Loucy (cell line): Measurements from ENCODE around the gene SALL2.
A peak's percentile ranks its signal among the peaks of the same experiment; 100 is the strongest.

ENCODE experiments used
- H2AFZ ChIP-seq: fragments of 200-600 bp; sonication (generic); 2 replicates; pipeline ENCODE4 v1.6.0; 2016; ENCODE audit warnings: antibody characterized with exemption, mild to moderate bottlenecking, low read length, moderate library complexity
- H3F3A ChIP-seq: fragments of 200-600 bp; 2 replicates; pipeline ENCODE4 v1.6.0; 2016; ENCODE audit warnings: antibody characterized with exemption, low read depth, mild to moderate bottlenecking
- H3K27me3 ChIP-seq: fragments of 200-600 bp; sonication (generic); 2 replicates; pipeline ENCODE4 v1.6.1; 2014; ENCODE audit warnings: low read length, mild to moderate bottlenecking; ENCODE audit not compliant: insufficient read depth, poor library complexity, severe bottlenecking
- H3K36me3 ChIP-seq: fragments of 200-600 bp; sonication (generic); 2 replicates; pipeline ENCODE4 v1.6.1; 2016; ENCODE audit warnings: low read length; ENCODE audit not compliant: insufficient read depth
- H3K4me1 ChIP-seq: fragments of 200-600 bp; sonication (generic); 2 replicates; pipeline ENCODE4 v1.5.1; 2014; ENCODE audit warnings: low read length, mild to moderate bottlenecking; ENCODE audit not compliant: insufficient read depth, poor library complexity, severe bottlenecking
- H3K4me2 ChIP-seq: fragments of 200-600 bp; sonication (generic); 2 replicates; pipeline ENCODE4 v1.6.0; 2014; ENCODE audit warnings: antibody characterized with exemption, low read length, low read depth, mild to moderate bottlenecking; ENCODE audit not compliant: poor library complexity, severe bottlenecking
- H3K4me3 ChIP-seq: fragments of 200-600 bp; sonication (generic); 2 replicates; pipeline ENCODE4 v1.5.1; 2014; ENCODE audit warnings: low read length, mild to moderate bottlenecking, mixed read lengths; ENCODE audit not compliant: poor library complexity, severe bottlenecking
- H3K79me2 ChIP-seq: fragments of 200-600 bp; sonication (generic); 2 replicates; pipeline ENCODE4 v1.6.1; 2014; ENCODE audit warnings: low read length; ENCODE audit not compliant: insufficient read depth
- H3K9ac ChIP-seq: fragments of 200-600 bp; sonication (generic); 2 replicates; pipeline ENCODE4 v1.6.0; 2014; ENCODE audit warnings: mild to moderate bottlenecking, low read depth, low read length, moderate library complexity; ENCODE audit not compliant: poor library complexity, severe bottlenecking
- H3K9me2 ChIP-seq: fragments of 200-600 bp; sonication (generic); replicated peaks from 2 replicates; pipeline ENCODE4 v1.6.1; 2016; ENCODE audit warnings: low read depth, low read length, mixed read lengths
- H3K9me3 ChIP-seq: fragments of 200-600 bp; sonication (generic); 2 replicates; pipeline ENCODE4 v1.6.1; 2014; ENCODE audit warnings: mild to moderate bottlenecking, antibody characterized with exemption, low read length, low read depth; ENCODE audit not compliant: insufficient read depth
- H4K20me1 ChIP-seq: fragments of 200-600 bp; sonication (generic); 2 replicates; pipeline ENCODE4 v1.6.0; 2014; ENCODE audit warnings: antibody characterized with exemption, low read length, mild to moderate bottlenecking; ENCODE audit not compliant: insufficient read depth, poor library complexity, severe bottlenecking
- CTCF ChIP-seq: fragments of 200-600 bp; sonication (generic); conservative IDR thresholded peaks from 2 replicates; pipeline ENCODE4 v1.5.1; 2014; ENCODE audit warnings: mild to moderate bottlenecking, antibody characterized with exemption, low read length
- EZH2phosphoT487 ChIP-seq: fragments of 200-600 bp; IDR thresholded peaks from 2 replicates; pipeline ENCODE4 v1.6.1; 2018; ENCODE audit warnings: antibody characterized with exemption, mild to moderate bottlenecking, moderate library complexity, borderline replicate concordance

SALL2 gene

DNA sequence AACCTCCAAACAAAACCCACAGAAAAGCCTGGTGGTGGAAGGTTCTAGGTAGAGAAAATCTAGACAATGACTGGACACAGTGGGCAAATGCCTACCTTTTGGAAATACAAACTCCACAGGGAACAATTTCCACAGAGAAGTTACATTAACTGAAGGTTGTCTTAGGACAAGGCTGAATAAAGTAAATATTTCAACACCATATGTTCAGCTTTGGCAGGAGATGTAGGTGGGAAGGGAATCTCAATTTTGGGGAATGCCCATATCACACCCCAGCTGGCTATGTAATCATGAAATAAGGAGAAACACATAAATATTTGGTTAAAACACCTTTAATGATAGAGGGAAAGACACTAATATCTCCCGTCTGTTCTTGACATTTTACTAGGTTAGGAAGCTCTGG lies 5.4 kb downstream of the SALL2 start:
- H4K20me1 ChIP-seq, result no peaks in the 10 kb centered on the region
- no peaks in the 10 kb centered on the region for H3K9me2 ChIP-seq
- H3K4me3 ChIP-seq, result no peak overlapping the region
- H3K9me3 ChIP-seq, result no peaks in the 10 kb centered on the region
- H2AFZ ChIP-seq, result no peak overlapping the region
- no peak overlapping the region for H3K4me2 ChIP-seq
- H3K36me3 ChIP-seq, result no peaks in the 10 kb centered on the region
- H3K4me1 ChIP-seq, result no peaks in the 10 kb centered on the region
- peaks cover 23% of the 10 kb centered on the region for H3K27me3 ChIP-seq
- no peak overlapping the region for H3K9ac ChIP-seq
- TF ChIP-seq CTCF (no peak), EZH2phosphoT487 (no peak)
- H3F3A ChIP-seq, result no peaks in the 10 kb centered on the region
- no peaks in the 10 kb centered on the region for H3K79me2 ChIP-seq

GRCh38 chr14:21518725-21519124 lies 7.4 kb downstream of the SALL2 start:
- Histone ChIP-seq H3K9me3 (no peaks in the 10 kb centered on the region), H2AFZ (no peak overlapping the region), H3K4me1 (no peaks in the 10 kb centered on the region), H3F3A (no peaks in the 10 kb centered on the region; the same call in 1 of the 2 replicates), H3K36me3 (no peaks in the 10 kb centered on the region), H3K4me2 (no peak overlapping the region), H3K79me2 (no peaks in the 10 kb centered on the region), H4K20me1 (no peaks in the 10 kb centered on the region), H3K27me3 (peaks cover 41% of the 10 kb centered on the region), H3K4me3 (no peak overlapping the region), H3K9ac (no peak overlapping the region), H3K9me2 (no peaks in the 10 kb centered on the region)
- no peak for TF ChIP-seq CTCF
- no peak for TF ChIP-seq EZH2phosphoT487

DNA sequence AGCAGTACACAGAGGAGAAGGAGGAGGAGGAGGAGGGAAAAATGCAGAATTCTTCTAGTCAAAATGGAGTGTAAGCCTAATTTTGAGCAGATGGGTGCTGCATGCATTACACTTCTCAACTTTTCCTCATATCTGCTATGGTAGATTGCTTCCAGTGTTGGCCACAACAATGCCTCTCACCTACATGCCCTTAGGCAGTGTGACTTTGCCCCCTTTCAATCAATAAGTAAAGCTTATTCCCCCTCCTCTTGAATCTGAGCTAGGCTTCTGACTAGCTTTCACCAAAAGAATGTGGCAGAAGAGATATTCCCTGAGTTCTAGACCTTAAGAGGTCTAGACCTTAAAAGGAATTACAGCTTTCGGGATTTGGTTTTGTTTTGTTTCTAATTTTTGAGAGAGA lies 11.8 kb downstream of the SALL2 start:
- Histone ChIP-seq H3K4me2 (no peak overlapping the region), H3K36me3 (no peaks in the 10 kb centered on the region)

More for the DNA sequence above, 11.8 kb downstream of the SALL2 start:
- Histone ChIP-seq H3K9ac (no peak overlapping the region), H3K4me1 (peaks cover 9% of the 10 kb centered on the region), H4K20me1 (peaks cover 8% of the 10 kb centered on the region), H2AFZ (0 out of 2 replicates have a peak overlapping the region, but pooled peaks have one; percentile 35), H3K4me3 (no peak overlapping the region), H3K79me2 (peaks cover 18% of the 10 kb centered on the region), H3K9me2 (no peaks in the 10 kb centered on the region), H3K9me3 (no peaks in the 10 kb centered on the region), H3F3A (no peaks in the 10 kb centered on the region; the same call in 1 of the 2 replicates), H3K27me3 (peaks cover 48% of the 10 kb centered on the region)
- TF ChIP-seq EZH2phosphoT487 (no peak), CTCF (no peak)
